SK-N-SH (cell line): ENCODE data around the gene INHBB. TPM values are rescaled to one million over a fixed set of nuclear protein-coding genes. Genes with fewer than 3 reads are reported as not detected.

ENCODE experiments used
- CTCF ChIA-PET: fragments of 300-600, 350-600 bp; formaldehyde crosslinking; extraction: SDS; loops from one replicate; lab custom pipeline; 2021; lab: Yijun Ruan, JAX
- POLR2A ChIA-PET: fragments of 350-600 bp; sonication (Branson Sonifier 250); formaldehyde crosslinking; extraction: SDS; loops from one replicate; lab custom pipeline; 2020; ENCODE audit warnings: antibody characterized with exemption, inconsistent platforms; lab: Yijun Ruan, JAX
- DNase-seq: peaks from one replicate; pipeline ENCODE4 v3.0.0; 2012
- H2AFZ ChIP-seq: fragments of 200-600 bp; sonication (generic); 2 replicates; pipeline ENCODE4 v1.8.1; 2016; ENCODE audit warnings: antibody characterized with exemption, mild to moderate bottlenecking, low read depth
- H3F3A ChIP-seq: fragments of 200-600 bp; sonication (generic); replicated peaks from 2 replicates; pipeline ENCODE3; 2016; ENCODE audit warnings: antibody characterized with exemption, mild to moderate bottlenecking; ENCODE audit not compliant: insufficient read depth
- H3K27ac ChIP-seq, 2 experiments: fragments of 200-500 bp in 1 of 2; fragments of 200-600 bp in 1 of 2; sonication (Bioruptor generic) in 1 of 2; sonication (generic), shearing (Covaris generic) in 1 of 2; 2 replicates each; pipeline versions ENCODE4 v1.5.1 to v1.6.1; 2014 to 2016; ENCODE audit warnings: low read depth in 2 of 2, inconsistent platforms in 1 of 2, low read length in 1 of 2, mild to moderate bottlenecking in 1 of 2, mixed read lengths in 1 of 2
- H3K27me3 ChIP-seq: fragments of 200-600 bp; sonication (generic), shearing (Covaris generic); 2 replicates; pipeline ENCODE4 v1.6.1; 2016; ENCODE audit warnings: mixed run types; ENCODE audit not compliant: insufficient read depth
- H3K36me3 ChIP-seq, 2 experiments: fragments of 200-500 bp in 1 of 2; fragments of 200-600 bp in 1 of 2; sonication (Bioruptor generic) in 1 of 2; sonication (generic) in 1 of 2; replicated peaks in 1 of 2; 2 replicates each; pipeline versions ENCODE3 to v1.5.1; 2014 to 2016; ENCODE audit warnings: low read length in 1 of 2, mild to moderate bottlenecking in 1 of 2; ENCODE audit not compliant: insufficient read depth in 2 of 2, control insufficient read depth in 1 of 2
- H3K4me1 ChIP-seq, 2 experiments: fragments of 200-500 bp in 1 of 2; fragments of 200-600 bp in 1 of 2; sonication (Bioruptor generic) in 1 of 2; sonication (generic), shearing (Covaris generic) in 1 of 2; 2 replicates each; pipeline versions ENCODE4 v1.5.1 to v1.6.1; 2014 to 2016; ENCODE audit warnings: low read depth in 1 of 2, low read length in 1 of 2, mixed run types in 1 of 2; ENCODE audit not compliant: insufficient read depth in 2 of 2, control insufficient read depth in 1 of 2
- H3K4me2 ChIP-seq: fragments of 200-600 bp; sonication (generic), shearing (Covaris generic); 2 replicates; pipeline ENCODE4 v1.6.1; 2017; ENCODE audit warnings: mixed run types
- H3K4me3 ChIP-seq, 2 experiments: fragments of 200-500 bp in 1 of 2; fragments of 200-600 bp in 1 of 2; sonication (Bioruptor generic) in 1 of 2; sonication (generic), shearing (Covaris generic) in 1 of 2; 2 replicates each; pipeline versions ENCODE4 v1.5.1 to v1.8.1; 2014 to 2016; ENCODE audit warnings: low read depth in 2 of 2, inconsistent platforms in 1 of 2, low read length in 1 of 2, mild to moderate bottlenecking in 1 of 2, mixed read lengths in 1 of 2, moderate library complexity in 1 of 2
- H3K79me2 ChIP-seq: fragments of 200-600 bp; sonication (generic); 2 replicates; pipeline ENCODE4 v1.8.1; 2017; ENCODE audit warnings: mild to moderate bottlenecking; ENCODE audit not compliant: insufficient read depth
- H3K9ac ChIP-seq: fragments of 200-600 bp; sonication (generic); 2 replicates; pipeline ENCODE4 v1.6.1; 2017; ENCODE audit warnings: mixed run types
- H3K9me2 ChIP-seq: fragments of 200-600 bp; sonication (generic); 2 replicates; pipeline ENCODE4 v1.6.1; 2017; ENCODE audit warnings: mixed run types
- H3K9me3 ChIP-seq: fragments of 200-600 bp; sonication (generic); 2 replicates; pipeline ENCODE4 v1.6.1; 2017; ENCODE audit warnings: mixed run types, mild to moderate bottlenecking, moderate library complexity
- H4K20me1 ChIP-seq: fragments of 200-600 bp; sonication (generic); 2 replicates; pipeline ENCODE4 v1.6.1; 2017; ENCODE audit warnings: mild to moderate bottlenecking, mixed run types; ENCODE audit not compliant: insufficient read depth
- FOXJ3 ChIP-seq: sonication (generic); formaldehyde crosslinking; IDR thresholded peaks from 2 replicates; pipeline ENCODE4 v1.5.1; 2020; ENCODE audit warnings: mild to moderate bottlenecking, missing genetic modification reagents
- FOXM1 ChIP-seq: IDR thresholded peaks from 2 replicates; pipeline ENCODE4 v1.4.0; 2012; ENCODE audit warnings: low read depth, mild to moderate bottlenecking
- GABPA ChIP-seq: IDR thresholded peaks from 2 replicates; pipeline ENCODE4 v1.4.0; 2012; ENCODE audit warnings: low read depth, mild to moderate bottlenecking
- JUND ChIP-seq: IDR thresholded peaks from 2 replicates; pipeline ENCODE4 v1.4.0; 2012
- MAX ChIP-seq: IDR thresholded peaks from 2 replicates; pipeline ENCODE4 v1.4.0; 2012; ENCODE audit warnings: low read depth
- MEF2A ChIP-seq: IDR thresholded peaks from 2 replicates; pipeline ENCODE4 v1.4.0; 2012; ENCODE audit warnings: low read depth, borderline replicate concordance
- NFIC ChIP-seq: IDR thresholded peaks from 2 replicates; pipeline ENCODE4 v1.4.0; 2012; ENCODE audit warnings: borderline replicate concordance
- PBX3 ChIP-seq: IDR thresholded peaks from 2 replicates; pipeline ENCODE4; 2012
- POLR2AphosphoS5 ChIP-seq: IDR thresholded peaks from 2 replicates; pipeline ENCODE4 v1.6.1; 2012; ENCODE audit warnings: low read depth, low read length
- RCOR1 ChIP-seq: fragments of 150-350 bp; IDR thresholded peaks from 2 replicates; pipeline ENCODE4 v1.6.1; 2017; ENCODE audit warnings: antibody characterized with exemption, low read length
- RFX5 ChIP-seq: IDR thresholded peaks from 2 replicates; pipeline ENCODE4 v1.6.1; 2012; ENCODE audit warnings: mild to moderate bottlenecking, improper control_type of control experiment, low read length
- RXRA ChIP-seq: IDR thresholded peaks from 2 replicates; pipeline ENCODE4 v1.4.0; 2012; ENCODE audit warnings: low read depth, mild to moderate bottlenecking, borderline replicate concordance
- SMC3 ChIP-seq: IDR thresholded peaks from 2 replicates; pipeline ENCODE4 v1.6.1; 2012; ENCODE audit warnings: low read depth, low read length, improper control_type of control experiment
- WGBS: methylation state at CpG from one replicate; pipeline ENCODE4 v1.1.6; 2017; ENCODE audit warnings: low lambda C conversion rate; 5-methylcytosine and 5-hydroxymethylcytosine counted together
- polyA plus RNA-seq, 3 experiments: library from polyadenylated mRNA; depleted of rRNA; stranded (reverse); fragments of >200 nt; gene quantifications; 2 replicates each; pipeline ENCODE4 v1.2.3, GENCODE V29; 2012
- TF ChIP-seq, protein P1 (sequence below): IDR thresholded peaks from 2 replicates; pipeline ENCODE4 v1.6.1; 2012; ENCODE audit warnings: mild to moderate bottlenecking, low read depth, low read length, moderate library complexity

Gene INHBB
- polyA plus RNA-seq, 1 of the 3 experiments (the other 2 are of a cell fraction): 0.03 TPM

GRCh38 chr2:120315367-120316033 is 30.4 kb upstream of the INHBB start:
- ChIA-PET POLR2A (no interaction called here), CTCF (interaction anchor here (1.6 to 3.6 kb wide), 6 partner anchors 9 to 765 kb away, joined by 4 to 37 read pairs (median 6); no protein-coding TSS in a partner anchor)
- TF ChIP-seq RFX5: no peak
- no peak for TF ChIP-seq JUND
- TF ChIP-seq RCOR1: no peak
- TF ChIP-seq, protein P1, sequence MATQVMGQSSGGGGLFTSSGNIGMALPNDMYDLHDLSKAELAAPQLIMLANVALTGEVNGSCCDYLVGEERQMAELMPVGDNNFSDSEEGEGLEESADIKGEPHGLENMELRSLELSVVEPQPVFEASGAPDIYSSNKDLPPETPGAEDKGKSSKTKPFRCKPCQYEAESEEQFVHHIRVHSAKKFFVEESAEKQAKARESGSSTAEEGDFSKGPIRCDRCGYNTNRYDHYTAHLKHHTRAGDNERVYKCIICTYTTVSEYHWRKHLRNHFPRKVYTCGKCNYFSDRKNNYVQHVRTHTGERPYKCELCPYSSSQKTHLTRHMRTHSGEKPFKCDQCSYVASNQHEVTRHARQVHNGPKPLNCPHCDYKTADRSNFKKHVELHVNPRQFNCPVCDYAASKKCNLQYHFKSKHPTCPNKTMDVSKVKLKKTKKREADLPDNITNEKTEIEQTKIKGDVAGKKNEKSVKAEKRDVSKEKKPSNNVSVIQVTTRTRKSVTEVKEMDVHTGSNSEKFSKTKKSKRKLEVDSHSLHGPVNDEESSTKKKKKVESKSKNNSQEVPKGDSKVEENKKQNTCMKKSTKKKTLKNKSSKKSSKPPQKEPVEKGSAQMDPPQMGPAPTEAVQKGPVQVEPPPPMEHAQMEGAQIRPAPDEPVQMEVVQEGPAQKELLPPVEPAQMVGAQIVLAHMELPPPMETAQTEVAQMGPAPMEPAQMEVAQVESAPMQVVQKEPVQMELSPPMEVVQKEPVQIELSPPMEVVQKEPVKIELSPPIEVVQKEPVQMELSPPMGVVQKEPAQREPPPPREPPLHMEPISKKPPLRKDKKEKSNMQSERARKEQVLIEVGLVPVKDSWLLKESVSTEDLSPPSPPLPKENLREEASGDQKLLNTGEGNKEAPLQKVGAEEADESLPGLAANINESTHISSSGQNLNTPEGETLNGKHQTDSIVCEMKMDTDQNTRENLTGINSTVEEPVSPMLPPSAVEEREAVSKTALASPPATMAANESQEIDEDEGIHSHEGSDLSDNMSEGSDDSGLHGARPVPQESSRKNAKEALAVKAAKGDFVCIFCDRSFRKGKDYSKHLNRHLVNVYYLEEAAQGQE: no peak
- no peak for TF ChIP-seq NFIC
- TF ChIP-seq PBX3: no peak
- no peak for TF ChIP-seq GABPA
- no peak for TF ChIP-seq FOXM1
- TF ChIP-seq POLR2AphosphoS5: no peak
- no peak for TF ChIP-seq MEF2A
- TF ChIP-seq FOXJ3 (CRISPR knock-in tag): no peak
- H3K4me3 ChIP-seq: no peak overlapping the region
- H3K9me3 ChIP-seq: no peaks in the 10 kb centered on the region
- no peaks in the 10 kb centered on the region for H3K79me2 ChIP-seq
- H2AFZ ChIP-seq: no peak overlapping the region
- 83% methylated on average over 16 of the region's 17 CpGs for WGBS
- no peaks in the 10 kb centered on the region for H3K36me3 ChIP-seq
- H3K4me1 ChIP-seq: peaks cover 0 to 4% of the 10 kb centered on the region in 2 experiments; a peak in 1 of 4 replicates
- no peak overlapping the region for H3K27ac ChIP-seq
- H3K4me2 ChIP-seq: no peak overlapping the region
- DNase-seq: no peak
- peaks cover 4% of the 10 kb centered on the region for H3F3A ChIP-seq
- no peaks in the 10 kb centered on the region for H3K27me3 ChIP-seq
- no peaks in the 10 kb centered on the region for H4K20me1 ChIP-seq
- H3K9me2 ChIP-seq: no peaks in the 10 kb centered on the region
- H3K9ac ChIP-seq: no peak overlapping the region

DNA sequence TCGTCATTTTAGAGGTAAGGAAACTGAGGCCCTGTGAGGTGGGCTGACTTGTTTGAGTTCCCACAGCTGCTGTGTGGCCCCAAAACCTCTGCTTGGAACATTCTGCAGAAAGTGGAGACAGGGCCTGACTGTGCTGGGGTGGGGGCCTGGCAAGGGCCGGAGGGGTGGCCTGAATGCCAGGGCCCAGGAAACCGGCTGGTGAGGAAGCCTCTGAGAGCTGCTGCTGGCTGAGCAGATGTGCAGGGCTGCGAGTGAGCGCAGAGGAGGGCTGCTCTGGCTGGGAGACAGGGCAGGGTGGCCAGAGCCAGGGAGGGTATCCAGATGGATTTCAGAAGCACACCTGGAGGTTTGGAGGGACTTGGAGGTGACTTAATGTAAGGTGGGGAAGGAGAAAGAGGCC is 29.9 kb upstream of the INHBB start:
- H3K79me2 ChIP-seq: no peaks in the 10 kb centered on the region
- H3K4me1 ChIP-seq: peaks cover 0 to 4% of the 10 kb centered on the region in 2 experiments; a peak in 1 of 4 replicates
- TF ChIP-seq NFIC: no peak
- TF ChIP-seq RXRA: no peak
- no peak for TF ChIP-seq MAX
- no peak for TF ChIP-seq GABPA
- TF ChIP-seq SMC3: no peak
- TF ChIP-seq PBX3: no peak
- no peak for TF ChIP-seq POLR2AphosphoS5
- TF ChIP-seq RFX5: no peak
- TF ChIP-seq, all 33 proteins: peak for 0
- Histone ChIP-seq H3K4me3 (no peak overlapping the region), H3K27ac (no peak overlapping the region), H2AFZ (no peak overlapping the region), H4K20me1 (no peaks in the 10 kb centered on the region), H3K9ac (no peak overlapping the region), H3F3A (peaks cover 4% of the 10 kb centered on the region), H3K9me3 (no peaks in the 10 kb centered on the region), H3K36me3 (no peaks in the 10 kb centered on the region), H3K4me2 (no peak overlapping the region), H3K27me3 (no peaks in the 10 kb centered on the region), H3K9me2 (no peaks in the 10 kb centered on the region)
- POLR2A ChIA-PET: no interaction called here
- no peak for DNase-seq
- CTCF ChIA-PET: no interaction called here
- 81% methylated on average over 4 of the region's 5 CpGs for WGBS
